Activated CD8-positive, alpha-beta memory T cell treated with anti-CD3 and anti-CD28 coated beads for 4 hours (primary cell): ENCODE measurements around the gene HNRNPR.
"Not testable (repeated sequence)": the region's sequence is repeated elsewhere in the genome, so short reads cannot be mapped to it uniquely, and the experiment has no call there.

Experiments
- DNase-seq, 2 donors: peaks; one replicate each; pipeline ENCODE4 v3.0.0-alpha.2; 2020; ENCODE audit warnings: low read depth in 2 of 2

Gene HNRNPR

DNA sequence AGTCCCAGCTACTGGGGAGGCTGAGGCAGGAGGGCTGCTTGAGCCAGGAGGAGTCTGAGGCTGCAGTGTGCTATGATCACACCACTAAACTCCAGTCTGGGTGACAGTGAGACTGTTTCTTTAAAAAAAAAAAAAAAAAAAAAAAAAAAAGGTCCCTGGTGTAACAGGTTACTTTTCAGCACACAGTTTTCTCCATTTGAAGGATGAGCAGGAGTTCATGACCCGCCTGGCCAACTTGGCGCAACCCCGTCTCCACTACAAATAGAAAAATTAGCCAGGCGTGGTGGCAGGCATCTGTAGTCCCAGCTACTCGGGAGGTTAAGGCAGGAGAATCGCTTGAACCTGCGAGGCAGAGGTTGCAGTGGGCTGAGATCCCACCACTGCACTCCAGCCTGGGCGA is 12.4 kb downstream of the HNRNPR start:
- DNase-seq = no peak

GRCh38 chr1:23330846-23331245 is 13.2 kb downstream of the HNRNPR start:
- no peak for DNase-seq

GRCh38 chr1:23325393-23325792 is 18.7 kb downstream of the HNRNPR start:
- DNase-seq = no peak

DNA sequence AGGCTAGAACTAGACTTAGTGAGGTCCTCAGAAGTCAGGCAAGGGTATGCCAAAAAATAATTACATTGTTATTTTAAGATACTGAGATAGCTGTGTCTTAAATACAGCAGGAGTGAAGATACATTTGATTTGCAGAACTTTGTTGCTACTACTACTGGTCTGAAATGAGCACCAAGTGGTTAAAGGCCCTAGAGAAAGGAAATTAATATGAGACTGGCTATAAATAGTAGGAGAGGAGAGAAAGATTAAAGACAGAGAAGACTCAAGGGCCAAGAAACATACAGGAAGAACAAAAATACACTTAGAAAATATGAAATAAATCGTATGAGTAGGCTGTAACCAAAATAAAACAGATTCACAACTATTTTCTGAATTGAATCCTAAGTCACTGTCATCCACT is 21.3 kb downstream of the HNRNPR start:
- no peak for DNase-seq

GRCh38 chr1:23310280-23310679 is 33.8 kb downstream of the HNRNPR start:
- DNase-seq = not testable (repeated sequence)

- no peak for DNase-seq
Measured at GRCh38 chr1:23304140-23304620, 39.9 kb downstream of the HNRNPR start.

- DNase-seq = no peak
Measured at GRCh38 chr1:23303524-23303923, 40.6 kb downstream of the HNRNPR start.

- DNase-seq = no peak
Measured at GRCh38 chr1:23296931-23297330, 47.2 kb downstream of the HNRNPR start.

DNA sequence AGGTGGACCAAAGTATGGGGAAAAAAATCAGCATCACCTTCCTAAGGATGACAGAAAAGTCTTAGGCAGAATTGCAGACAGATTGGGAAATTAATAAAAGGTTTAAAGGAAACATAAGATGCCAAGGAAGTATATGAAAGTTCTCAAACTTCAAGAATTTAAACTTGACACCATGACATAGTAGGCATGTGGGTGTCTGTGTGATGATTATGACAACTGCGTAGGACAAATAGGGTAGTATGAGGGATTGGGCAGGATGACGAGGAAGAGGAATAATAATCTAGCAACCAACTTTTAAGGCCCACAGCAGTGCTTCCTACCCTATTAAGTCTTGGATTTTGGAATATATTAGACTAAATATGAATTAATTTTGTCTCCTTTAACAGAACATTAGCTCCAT is 52.4 kb downstream of the HNRNPR start:
- DNase-seq = no peak

DNA sequence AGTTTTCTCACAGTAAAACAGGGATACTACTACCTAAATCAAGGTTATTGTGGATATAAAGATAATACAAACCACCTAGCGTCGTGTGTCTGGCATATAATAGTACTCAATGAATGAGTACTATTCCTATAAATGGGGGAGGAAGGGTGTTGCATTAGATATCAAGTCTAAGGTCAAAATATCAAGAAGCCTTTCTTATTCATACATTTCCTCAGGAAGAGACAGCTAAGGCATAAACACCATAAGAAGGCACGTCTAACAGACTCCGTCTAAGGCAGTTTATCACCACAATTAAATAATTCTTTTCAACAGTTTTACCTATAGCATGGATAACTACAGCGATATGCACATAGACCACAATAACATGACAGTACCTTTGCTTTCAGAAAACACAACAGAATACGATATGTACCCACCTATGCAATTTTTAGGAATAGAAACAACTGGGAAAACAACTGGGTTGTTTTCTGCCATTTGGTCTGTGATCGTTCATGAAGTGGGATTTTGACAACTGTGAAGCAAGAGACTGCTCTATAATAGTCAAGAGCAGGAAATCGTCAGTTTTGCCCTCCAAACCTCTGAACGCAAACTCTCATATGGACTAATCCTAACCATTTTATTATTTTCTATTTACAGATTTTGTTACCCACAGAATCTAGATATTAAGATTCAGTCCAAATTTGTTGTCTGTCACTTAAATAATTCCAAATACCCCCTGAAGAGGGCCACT is 53.1 kb downstream of the HNRNPR start:
- DNase-seq = no peak

DNA sequence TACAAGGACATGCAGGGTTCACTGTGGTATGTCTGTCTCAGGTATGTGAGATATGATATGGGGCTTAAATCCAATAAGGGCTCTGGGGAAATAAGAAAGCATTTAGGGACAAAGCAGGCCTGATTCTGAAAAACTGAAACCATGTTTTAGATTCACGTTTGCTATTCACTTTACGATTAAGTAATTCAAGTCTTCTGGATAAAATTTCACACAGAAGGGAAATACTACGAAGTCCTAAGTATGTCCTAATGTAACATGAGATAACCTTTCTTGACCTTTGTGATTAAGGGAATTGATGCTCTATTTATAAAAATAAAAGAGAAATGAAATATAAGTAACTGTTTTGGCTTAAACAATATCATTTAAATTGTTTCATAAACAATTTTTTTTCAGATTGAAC is 55.4 kb downstream of the HNRNPR start:
- no peak for DNase-seq

DNA sequence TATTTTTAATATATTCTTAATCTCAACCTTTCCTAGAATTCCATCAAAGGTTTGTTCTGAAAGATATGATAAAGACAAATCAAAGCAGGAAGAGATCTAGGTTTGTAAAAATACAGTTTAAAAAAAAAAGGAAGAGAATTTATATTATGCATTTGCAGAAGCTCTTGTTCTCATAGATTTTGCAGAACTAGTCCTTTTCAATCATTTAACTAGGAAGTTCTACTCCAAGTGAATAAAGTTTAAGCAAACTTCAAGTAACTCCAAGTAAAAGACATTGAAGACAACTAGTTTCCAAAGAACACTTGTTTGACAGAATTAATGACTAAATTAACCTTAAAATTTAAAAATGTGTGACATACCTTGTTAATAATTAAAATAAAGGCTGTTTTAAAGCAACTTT is 55.9 kb downstream of the HNRNPR start:
- DNase-seq = no peak

DNA sequence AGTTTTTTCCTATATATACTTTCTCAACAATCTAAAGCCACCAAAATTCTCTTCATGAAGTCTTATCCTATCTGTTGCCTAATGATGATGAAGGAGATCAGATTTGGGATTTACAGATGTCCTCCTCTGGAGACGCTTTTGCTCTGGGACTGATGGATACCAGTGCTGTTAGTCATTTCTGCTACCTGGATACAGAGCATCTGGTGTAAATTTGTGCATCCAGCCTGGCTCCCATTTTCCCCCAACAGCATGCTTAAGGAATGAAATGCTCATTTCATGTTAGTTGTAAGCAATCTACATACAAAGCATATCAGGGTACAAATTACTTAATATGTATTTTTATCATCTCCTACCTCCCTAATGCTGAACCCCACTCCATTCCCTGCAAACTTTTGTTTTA is 57.7 kb downstream of the HNRNPR start:
- DNase-seq = no peak

DNA sequence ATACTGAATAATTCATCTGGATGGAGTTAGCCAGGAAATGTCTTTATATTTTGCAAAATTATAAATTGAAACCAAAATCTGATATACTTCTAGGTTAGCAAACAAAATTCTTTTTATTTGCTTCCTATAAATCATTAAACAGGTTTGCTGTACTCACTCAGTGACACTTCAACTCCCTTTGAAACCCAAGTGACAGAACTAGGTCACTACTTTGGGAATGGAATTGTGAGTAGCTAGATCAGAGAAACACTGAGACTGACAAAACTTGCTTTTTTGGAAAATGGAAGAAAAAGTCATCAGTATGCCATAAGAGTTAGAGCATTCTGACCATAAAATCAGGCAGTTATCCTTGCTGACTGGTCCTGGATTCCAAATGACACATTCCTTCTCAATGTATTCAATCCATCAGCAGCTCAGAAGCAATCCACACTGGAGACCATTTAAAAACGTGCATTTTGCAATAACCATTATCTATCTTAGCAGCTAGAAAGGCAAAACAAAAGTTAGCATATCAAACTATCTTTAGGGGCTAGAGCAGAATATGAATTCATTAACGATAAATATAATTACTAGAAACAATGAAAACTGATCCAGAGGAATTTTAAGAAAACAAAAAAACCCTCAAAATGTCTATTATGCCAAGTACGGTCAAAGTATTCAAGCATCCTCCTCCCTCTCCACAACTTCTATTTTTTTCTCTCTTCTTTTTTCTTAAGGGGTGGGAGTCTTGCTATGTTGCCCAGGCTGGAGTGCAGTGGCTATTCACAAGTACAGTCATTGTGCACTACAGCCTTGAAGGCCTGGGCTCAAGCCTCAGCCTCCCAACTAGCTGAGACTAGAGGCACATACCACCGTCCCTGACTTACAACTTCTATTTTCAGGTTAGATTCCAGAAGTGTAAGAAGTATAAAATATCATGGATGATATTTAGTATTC is 60.1 kb downstream of the HNRNPR start:
- no peak for DNase-seq

GRCh38 chr1:23282957-23283356 is 61.1 kb downstream of the HNRNPR start:
- DNase-seq = no peak

DNA sequence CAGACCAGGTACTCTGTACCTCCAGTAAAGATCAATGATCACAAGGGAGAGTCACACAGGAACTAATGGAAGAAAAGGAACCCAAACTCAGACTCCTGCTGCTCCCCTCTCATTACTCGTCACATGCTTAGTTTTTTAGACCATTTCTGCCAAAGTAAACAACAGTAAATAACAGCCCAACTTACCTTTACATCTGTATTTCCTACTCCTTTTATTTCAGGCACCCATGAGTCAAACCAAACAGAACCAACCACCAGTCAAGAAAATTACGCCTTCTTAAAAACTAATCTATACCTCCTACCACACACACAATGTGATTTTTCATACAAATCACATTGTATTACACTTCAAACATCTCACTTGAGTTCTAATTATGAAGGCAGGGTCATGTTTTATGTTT is 65.4 kb downstream of the HNRNPR start:
- DNase-seq = no peak

GRCh38 chr1:23276531-23276930 is 67.6 kb downstream of the HNRNPR start:
- DNase-seq = no peak

GRCh38 chr1:23274134-23274505 is 70.0 kb downstream of the HNRNPR start:
- DNase-seq = no peak

GRCh38 chr1:23273450-23274133 is 70.5 kb downstream of the HNRNPR start:
- DNase-seq = no peak

DNA sequence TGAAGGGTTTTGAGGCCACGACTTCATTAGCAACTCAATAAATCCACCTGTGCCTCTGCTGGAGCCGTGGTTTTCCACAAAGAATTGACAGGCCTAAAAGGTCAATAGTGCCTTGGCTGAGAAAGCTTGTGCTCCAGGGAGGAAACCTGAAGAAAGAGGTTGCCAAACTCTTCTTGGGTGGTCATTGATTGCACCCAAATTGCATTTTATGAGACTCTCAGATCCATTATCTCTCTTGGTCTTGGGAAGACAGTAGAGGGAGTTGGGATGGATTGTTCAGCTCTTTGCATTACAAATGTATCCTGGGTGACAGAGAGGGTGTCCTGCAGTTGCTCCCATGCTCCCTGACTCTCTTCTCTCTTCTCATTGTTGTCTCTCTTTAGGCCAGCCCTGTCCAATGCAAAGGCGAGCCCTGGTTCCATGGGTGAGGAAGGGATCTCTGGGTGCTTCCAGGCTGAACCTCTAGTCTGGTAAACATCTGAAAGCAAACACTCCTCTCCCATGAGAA is 80.7 kb downstream of the HNRNPR start:
- DNase-seq = no peak

- not testable (repeated sequence) for DNase-seq
Measured at GRCh38 chr1:23258082-23258481, 86.0 kb downstream of the HNRNPR start.

- not testable (repeated sequence) for DNase-seq
Measured at GRCh38 chr1:23257371-23257770, 86.7 kb downstream of the HNRNPR start.
